Adrenal gland (tissue), 5 donors: ENCODE data around the gene UBE2E2.

Experiments used
- CTCF ChIP-seq, 6 experiments: fragments of 450-650 bp in 4 of 6; fragments of 200-600 bp in 2 of 6; sonication (generic) in 1 of 6; IDR thresholded peaks; 1 replicate in 5 of 6; 2 replicates in 1 of 6; pipeline versions ENCODE4 v1.5.1 to v1.8.0; 2016 to 2021; ENCODE audit warnings: antibody characterized with exemption in 6 of 6, mild to moderate bottlenecking in 2 of 6, moderate library complexity in 1 of 6
- POLR2A ChIP-seq, 2 donors: fragments of 450-650 bp; IDR thresholded peaks; one replicate each; pipeline ENCODE4 v1.6.1; 2017; ENCODE audit warnings: antibody characterized with exemption in 2 of 2, mild to moderate bottlenecking in 2 of 2, moderate library complexity in 1 of 2
- donor health status: DM: no; HTN: no; CAD: no.

GRCh38 chr3:23232016-23232415, 28.9 kb downstream of the UBE2E2 start:
- TF ChIP-seq CTCF (IDR thresholded peaks at IDR 0.05) (no peak), POLR2A (IDR thresholded peaks at IDR 0.05) (no peak)
